Thoracic aorta (tissue), 2 donors: ENCODE data around the gene MXRA8. TPM values are rescaled to one million over a fixed set of nuclear protein-coding genes. Genes with fewer than 3 reads are reported as not detected.

Experiments used
- ATAC-seq: fragments of 150-250 bp; one replicate; pipeline ENCODE4 v1.8.0; 2017; ENCODE audit warnings: low read depth; ENCODE audit not compliant: insufficient number of reproducible peaks, low FRiP score
- DNase-seq: peaks from one replicate; pipeline ENCODE4 v3.0.0-alpha.2; 2020; ENCODE audit warnings: low spot score
- H3K27ac ChIP-seq, 2 donors: fragments of 200-600 bp; sonication (generic); 1 replicate in 1 of 2; 2 replicates in 1 of 2; pipeline ENCODE4 v1.5.1; 2016; ENCODE audit warnings: mild to moderate bottlenecking in 2 of 2, moderate library complexity in 2 of 2
- H3K27me3 ChIP-seq: fragments of 200-600 bp; sonication (generic); replicated peaks from 2 replicates; pipeline ENCODE4 v1.6.0; 2016; ENCODE audit warnings: mild to moderate bottlenecking; ENCODE audit not compliant: insufficient read depth
- H3K36me3 ChIP-seq: fragments of 200-600 bp; sonication (generic); one replicate; pipeline ENCODE4 v1.5.1; 2016
- H3K4me1 ChIP-seq, 2 donors: fragments of 200-600 bp; sonication (generic); 1 replicate in 1 of 2; 2 replicates in 1 of 2; pipeline versions ENCODE4 v1.5.1 to v1.6.0; 2016; ENCODE audit warnings: low read depth in 2 of 2, mild to moderate bottlenecking in 1 of 2; ENCODE audit not compliant: control insufficient read depth in 1 of 2
- H3K4me3 ChIP-seq: fragments of 200-600 bp; sonication (generic); 2 replicates; pipeline ENCODE4 v1.5.1; 2016; ENCODE audit warnings: mild to moderate bottlenecking
- H3K9me3 ChIP-seq: fragments of 200-600 bp; sonication (generic); 2 replicates; pipeline ENCODE4 v1.5.1; 2016
- CTCF ChIP-seq: fragments of 200-600 bp; sonication (generic); IDR thresholded peaks from one replicate; pipeline ENCODE4 v1.5.1; 2019; ENCODE audit warnings: antibody characterized with exemption
- total RNA-seq, 2 donors: library from RNA; depleted of rRNA; stranded (reverse); fragments of >200 nt; gene quantifications; one replicate each; pipeline versions ENCODE4 v1.1.0 to v1.2.3, GENCODE V29; 2016

The MXRA8 gene
- total RNA-seq, 2 donors from 2014 or later, result 239 to 326 TPM

GRCh38 chr1:1335792-1336248 is 22.5 kb downstream of the MXRA8 start:
- Histone ChIP-seq H3K27me3 (no peaks in the 10 kb centered on the region), H3K9me3 (no peaks in the 10 kb centered on the region), H3K27ac (no peak overlapping the region), H3K4me1 (no peaks in the 10 kb centered on the region), H3K36me3 (peaks cover 10% of the 10 kb centered on the region), H3K4me3 (no peak overlapping the region)
- DNase-seq (no peak), ATAC-seq (no peak)
- TF ChIP-seq CTCF, result no peak

- DNase-seq, result no peak
- no peak for ATAC-seq
- no peak for TF ChIP-seq CTCF
- H3K36me3 ChIP-seq, result peaks cover 10% of the 10 kb centered on the region
- H3K9me3 ChIP-seq, result no peaks in the 10 kb centered on the region
- H3K4me3 ChIP-seq, result no peak overlapping the region
- no peaks in the 10 kb centered on the region for H3K27me3 ChIP-seq
- no peak overlapping the region for H3K27ac ChIP-seq
- H3K4me1 ChIP-seq, result no peaks in the 10 kb centered on the region
These were observed 23.1 kb downstream of the MXRA8 start for GRCh38 chr1:1335283-1335682.

GRCh38 chr1:1334835-1335234 is 23.5 kb downstream of the MXRA8 start:
- no peak for ATAC-seq
- no peak for DNase-seq
- no peak for TF ChIP-seq CTCF
- H3K27ac ChIP-seq, result no peak overlapping the region
- no peaks in the 10 kb centered on the region for H3K4me1 ChIP-seq
- peaks cover 5% of the 10 kb centered on the region for H3K36me3 ChIP-seq
- no peaks in the 10 kb centered on the region for H3K9me3 ChIP-seq
- no peak overlapping the region for H3K4me3 ChIP-seq
- H3K27me3 ChIP-seq, result no peaks in the 10 kb centered on the region

GRCh38 chr1:1333551-1334241 is 24.7 kb downstream of the MXRA8 start:
- TF ChIP-seq CTCF, result no peak
- Histone ChIP-seq H3K9me3 (no peaks in the 10 kb centered on the region), H3K4me1 (no peaks in the 10 kb centered on the region), H3K4me3 (no peak overlapping the region), H3K27ac (no peak overlapping the region), H3K36me3 (peaks cover 5% of the 10 kb centered on the region), H3K27me3 (no peaks in the 10 kb centered on the region)
- ATAC-seq (no peak), DNase-seq (no peak)

GRCh38 chr1:1332774-1333480 is 25.4 kb downstream of the MXRA8 start:
- Histone ChIP-seq H3K9me3 (no peaks in the 10 kb centered on the region), H3K27ac (no peak overlapping the region), H3K36me3 (peaks cover 3% of the 10 kb centered on the region), H3K4me3 (no peak overlapping the region), H3K4me1 (no peaks in the 10 kb centered on the region), H3K27me3 (no peaks in the 10 kb centered on the region)
- ATAC-seq, result no peak
- no peak for DNase-seq
- TF ChIP-seq CTCF, result no peak
